ENCODE measurements around the gene IGSF21.

IGSF21 gene

DNA sequence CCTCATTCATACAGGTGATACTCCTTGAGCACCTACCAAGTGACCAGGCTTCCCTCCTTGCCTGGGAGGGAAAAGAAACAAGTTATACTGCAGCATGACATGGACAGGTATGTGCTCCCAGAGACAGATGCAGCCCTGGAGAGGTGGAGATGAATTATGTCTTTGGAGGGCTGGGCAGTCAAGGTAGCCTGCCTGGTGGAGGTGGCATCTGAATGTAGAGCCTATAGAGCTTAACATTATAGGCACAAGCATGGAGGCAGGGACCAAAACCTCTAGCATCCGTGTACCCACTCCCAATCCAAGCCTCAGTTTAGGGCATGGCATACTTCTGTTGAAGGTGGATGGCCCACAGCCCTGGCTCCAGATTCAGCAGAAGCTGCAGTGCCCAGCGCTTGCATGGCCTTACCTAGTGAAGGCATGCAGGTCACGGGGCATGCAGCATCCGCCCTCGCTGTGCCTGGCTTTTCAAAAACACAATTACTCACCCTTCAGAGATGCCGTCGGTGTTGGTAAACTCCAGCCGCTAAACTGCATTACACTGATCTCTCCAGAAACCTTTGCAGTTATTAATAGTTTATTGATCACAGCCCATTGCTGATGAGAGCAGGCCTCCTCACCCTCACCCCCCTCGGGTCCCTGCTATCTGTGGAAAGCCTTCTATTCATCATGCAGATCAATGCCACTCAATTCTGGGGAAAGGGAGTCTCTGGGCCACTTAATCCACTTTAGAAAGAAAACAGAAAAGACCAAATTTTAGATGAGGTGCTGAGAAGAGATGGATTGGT, 222.1 kb downstream of the IGSF21 start:
- no peak for DNase-seq (ENCODE audit: low spot score)

DNA sequence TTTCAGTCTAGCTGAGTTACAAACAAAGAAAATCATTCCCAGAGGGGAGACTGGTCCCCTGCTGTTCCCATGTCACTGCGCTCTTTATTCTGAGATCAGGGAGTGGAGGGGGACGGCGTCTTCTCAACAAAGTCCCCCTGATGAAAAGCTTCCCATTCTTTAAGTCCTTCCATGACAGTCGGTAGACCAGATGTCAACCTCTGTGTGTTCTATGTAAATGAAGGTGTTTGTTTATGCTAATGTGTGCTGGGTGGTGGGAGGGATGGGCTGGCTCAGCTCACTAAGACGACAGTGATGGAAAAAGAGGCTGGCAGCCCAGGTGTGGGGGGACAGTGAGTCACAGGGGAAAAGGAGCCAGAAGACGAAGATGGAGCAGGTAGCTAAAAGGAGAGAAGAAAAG, 225.0 kb downstream of the IGSF21 start:
- DNase-seq (ENCODE audit: low spot score), result no peak

DNA sequence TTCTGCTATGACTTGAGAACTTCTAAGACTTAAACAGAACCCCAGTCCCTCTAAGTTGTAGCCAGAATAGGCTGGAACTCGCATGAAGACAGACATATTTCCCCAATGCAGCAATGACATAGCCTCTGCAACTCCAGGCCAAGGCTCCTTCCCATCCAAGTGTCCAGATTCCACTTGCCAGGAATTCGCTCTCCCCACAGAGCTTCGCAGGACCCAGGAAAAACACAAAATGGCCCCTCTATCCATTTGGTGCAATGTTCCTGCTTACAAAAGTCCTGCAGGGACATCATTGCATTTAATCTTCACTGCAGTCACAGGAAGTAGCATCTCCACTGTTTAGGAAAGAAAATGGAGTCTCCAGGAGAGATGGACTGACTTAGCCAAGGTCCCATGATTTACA, 225.6 kb downstream of the IGSF21 start:
- DNase-seq (ENCODE audit: low spot score), result no peak

- DNase-seq (ENCODE audit: low spot score), result no peak
These were observed 229.2 kb downstream of the IGSF21 start for GRCh38 chr1:18336801-18337200.

- DNase-seq (ENCODE audit: low spot score), result no peak
These were observed 230.2 kb downstream of the IGSF21 start for GRCh38 chr1:18337757-18338156.

DNA sequence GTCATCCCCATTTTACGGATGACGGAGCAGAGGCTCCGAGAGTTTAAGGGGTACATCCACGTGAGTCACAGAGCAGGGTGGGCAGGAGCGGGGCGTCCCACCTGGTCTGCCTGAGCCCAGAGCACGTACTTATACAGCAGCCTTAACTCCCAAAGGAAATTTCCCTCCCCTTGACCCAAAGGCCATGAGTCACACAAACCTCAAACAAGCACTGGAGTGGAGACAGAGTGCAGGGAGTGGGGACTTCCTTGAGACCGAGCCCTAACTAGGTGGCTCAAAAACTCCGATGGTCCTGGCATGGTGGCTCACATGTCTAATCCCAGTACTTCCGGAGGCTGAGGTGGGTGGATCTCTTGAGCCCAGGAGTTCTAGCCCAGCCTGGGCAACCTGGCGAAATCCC, 231.6 kb downstream of the IGSF21 start:
- no peak for DNase-seq (ENCODE audit: low spot score)

GRCh38 chr1:18340158-18340764, 232.7 kb downstream of the IGSF21 start:
- no peak for DNase-seq (ENCODE audit: low spot score)

DNA sequence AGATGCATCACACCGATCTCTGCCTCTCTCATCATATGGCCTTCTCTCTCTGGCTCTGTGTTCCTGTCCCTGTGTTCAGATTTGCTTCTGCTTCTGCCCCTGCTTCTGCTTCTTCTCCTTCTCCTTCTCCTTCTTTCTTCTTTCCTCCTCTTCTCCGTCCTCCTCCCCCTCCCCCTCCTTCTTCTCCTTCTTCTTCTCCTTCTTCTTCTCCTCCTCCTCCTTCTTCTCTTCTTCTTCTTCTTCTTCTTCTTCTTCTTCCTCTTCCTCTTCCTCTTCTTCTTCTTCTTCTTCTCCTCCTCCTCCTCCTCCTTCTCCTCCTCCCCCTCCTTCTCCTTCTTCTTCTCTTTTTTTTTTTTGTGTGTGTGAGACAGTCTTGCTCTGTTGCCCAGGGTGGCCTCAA, 233.2 kb downstream of the IGSF21 start:
- no peak for DNase-seq (ENCODE audit: low spot score)

DNA sequence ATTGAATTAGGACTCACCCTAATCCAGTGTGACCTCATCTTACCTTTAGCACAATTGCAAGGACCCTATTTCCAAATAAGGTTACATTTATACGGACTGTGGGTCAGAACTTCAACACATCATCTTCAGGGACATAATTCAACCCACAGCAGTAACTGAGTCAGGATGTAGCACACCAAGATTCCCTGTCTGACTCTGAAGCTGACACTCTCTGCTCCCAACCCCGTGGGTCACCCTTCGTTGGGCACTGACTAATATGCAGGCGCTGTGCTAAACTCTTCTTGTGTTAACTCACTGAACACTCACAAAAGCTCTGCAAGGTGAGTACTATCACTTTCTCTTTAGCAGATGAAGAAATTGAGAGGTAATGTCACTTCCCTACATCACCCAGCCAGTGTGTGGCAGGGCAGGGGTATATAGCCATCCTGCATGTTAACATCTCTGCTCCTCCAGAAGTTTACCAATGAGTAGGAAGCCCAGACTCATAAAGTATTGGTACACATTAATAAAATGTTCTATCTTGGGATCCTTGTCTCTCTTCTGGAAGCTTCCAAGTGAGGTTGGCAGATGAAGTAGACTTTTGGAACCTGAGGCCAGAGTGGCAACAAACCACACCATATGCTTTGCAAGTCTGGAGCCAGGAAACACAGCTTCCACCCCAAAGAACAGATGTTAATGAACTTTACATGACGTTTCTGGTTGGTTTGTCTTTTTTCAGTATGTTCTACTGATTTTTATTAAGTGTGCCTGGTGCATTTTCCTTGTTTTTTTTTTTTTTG, 233.9 kb downstream of the IGSF21 start:
- DNase-seq (ENCODE audit: low spot score), result no peak

- DNase-seq (ENCODE audit: low spot score), result no peak
These were observed 235.1 kb downstream of the IGSF21 start for GRCh38 chr1:18342744-18343143.

GRCh38 chr1:18343581-18343980, 236.0 kb downstream of the IGSF21 start:
- no peak for DNase-seq (ENCODE audit: low spot score)

GRCh38 chr1:18344755-18345154, 237.2 kb downstream of the IGSF21 start:
- no peak for DNase-seq (ENCODE audit: low spot score)

GRCh38 chr1:18347559-18347958, 240.0 kb downstream of the IGSF21 start:
- DNase-seq (ENCODE audit: low spot score), result no peak

DNA sequence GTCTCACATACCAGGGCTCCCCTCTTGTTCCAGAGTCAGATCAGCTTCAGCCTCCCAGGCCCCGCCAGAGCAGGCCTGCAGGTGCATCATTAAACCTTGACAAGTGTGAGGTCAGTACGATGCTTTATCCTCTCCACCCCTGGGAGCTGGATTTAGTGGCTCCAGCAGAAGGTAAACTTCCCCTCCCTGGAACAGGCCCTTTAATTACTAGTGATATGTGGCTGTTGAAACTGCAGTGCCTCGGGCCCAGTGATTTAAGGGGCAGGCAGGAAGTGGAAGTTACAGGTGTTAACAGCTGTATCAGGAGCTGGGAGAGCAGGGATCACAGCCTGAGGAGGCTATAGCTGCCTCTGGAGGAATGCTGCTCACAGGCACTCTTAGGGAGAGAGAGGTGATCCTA, 240.8 kb downstream of the IGSF21 start:
- no peak for DNase-seq (ENCODE audit: low spot score)

DNA sequence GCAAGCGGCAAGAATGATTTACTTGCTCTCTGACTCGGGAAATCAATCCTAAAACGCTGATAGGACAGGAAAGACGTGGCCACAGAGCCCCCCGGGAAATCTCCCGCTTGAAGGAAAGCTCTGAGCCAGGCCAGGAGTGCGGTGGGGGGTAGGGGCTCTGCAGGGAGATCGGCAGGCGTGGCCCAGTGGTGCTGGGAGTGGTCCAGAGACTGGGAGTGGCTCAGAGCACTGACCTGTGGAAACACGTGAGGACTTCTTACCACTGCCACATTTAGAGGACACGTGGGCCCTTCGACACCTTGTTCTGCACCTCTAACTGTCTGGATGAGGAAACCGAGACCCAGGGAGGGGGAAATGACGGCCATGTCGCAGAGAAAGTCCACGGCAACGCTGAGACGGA, 243.1 kb downstream of the IGSF21 start:
- no peak for DNase-seq (ENCODE audit: low spot score)

GRCh38 chr1:18351735-18352134, 244.1 kb downstream of the IGSF21 start:
- no peak for DNase-seq (ENCODE audit: low spot score)

DNA sequence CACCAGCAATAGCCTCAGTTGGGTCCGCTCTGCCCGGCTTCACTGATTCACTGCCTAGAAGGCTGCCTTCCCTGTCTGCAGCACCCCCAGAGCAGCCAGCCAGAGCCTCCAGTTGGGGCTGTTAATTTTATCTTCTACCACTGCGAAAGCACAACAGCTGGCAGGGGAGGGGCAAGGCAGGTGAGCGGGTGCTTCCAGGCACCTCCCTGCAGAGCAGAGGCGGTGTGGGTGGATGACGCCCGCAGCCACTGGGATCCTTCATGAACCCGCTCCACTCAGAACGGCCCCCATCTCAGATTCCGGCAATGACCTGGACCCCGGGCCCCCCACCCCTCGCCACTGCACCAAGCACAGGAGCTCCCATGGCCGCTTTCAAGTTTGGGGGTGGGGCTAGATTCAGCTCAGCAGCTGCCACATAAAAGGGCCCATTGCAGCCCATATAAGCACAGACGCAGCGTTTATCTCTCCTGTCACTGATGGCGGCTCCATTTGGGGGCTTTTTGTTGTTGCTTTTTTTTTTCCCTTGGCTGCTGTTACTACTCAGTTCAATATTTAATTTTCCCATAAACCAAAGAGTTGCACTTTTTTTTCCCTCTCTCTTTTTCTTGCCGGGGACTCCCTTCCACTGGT, 245.2 kb downstream of the IGSF21 start:
- no peak for DNase-seq (ENCODE audit: low spot score)

GRCh38 chr1:18353528-18353927, 245.9 kb downstream of the IGSF21 start:
- DNase-seq (ENCODE audit: low spot score), result no peak

- DNase-seq (ENCODE audit: low spot score), result no peak
These were observed 246.4 kb downstream of the IGSF21 start for GRCh38 chr1:18353992-18354391.

- DNase-seq (ENCODE audit: low spot score), result no peak
These were observed 247.0 kb downstream of the IGSF21 start for GRCh38 chr1:18354612-18355011.

DNA sequence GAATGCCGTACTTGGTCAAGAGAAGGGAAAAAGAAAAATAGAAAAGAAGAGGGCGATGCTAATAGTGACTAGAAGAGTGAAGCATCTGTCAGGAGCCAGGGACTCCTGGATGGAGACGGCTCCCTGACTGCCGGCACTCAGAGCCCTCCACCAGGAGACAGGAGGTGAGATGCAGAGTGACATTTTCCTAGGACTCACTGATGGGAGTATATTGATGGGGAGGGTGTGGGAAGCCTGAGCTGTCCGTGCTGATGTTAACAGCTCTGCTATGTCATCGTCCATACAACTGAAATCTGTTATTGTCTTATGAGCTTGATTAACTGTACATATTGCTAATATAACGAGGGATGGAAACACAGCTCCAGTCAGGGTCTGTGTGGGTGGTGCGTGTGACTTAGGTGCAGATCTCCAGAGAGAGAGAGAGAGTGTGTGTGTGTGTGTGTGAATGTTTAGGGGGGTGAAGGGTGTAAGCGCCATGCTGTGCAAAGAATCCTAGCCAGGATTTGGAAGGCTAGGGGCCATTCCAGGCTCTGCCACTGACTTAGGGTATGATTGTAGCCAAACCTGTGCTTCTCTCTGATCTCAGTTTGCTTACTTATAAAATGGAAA, 250.1 kb downstream of the IGSF21 start:
- DNase-seq (ENCODE audit: low spot score), result no peak

GRCh38 chr1:18358600-18358999, 251.0 kb downstream of the IGSF21 start:
- no peak for DNase-seq (ENCODE audit: low spot score)
